ENCODE data around the gene DYNC1I1.

Gene DYNC1I1

DNA sequence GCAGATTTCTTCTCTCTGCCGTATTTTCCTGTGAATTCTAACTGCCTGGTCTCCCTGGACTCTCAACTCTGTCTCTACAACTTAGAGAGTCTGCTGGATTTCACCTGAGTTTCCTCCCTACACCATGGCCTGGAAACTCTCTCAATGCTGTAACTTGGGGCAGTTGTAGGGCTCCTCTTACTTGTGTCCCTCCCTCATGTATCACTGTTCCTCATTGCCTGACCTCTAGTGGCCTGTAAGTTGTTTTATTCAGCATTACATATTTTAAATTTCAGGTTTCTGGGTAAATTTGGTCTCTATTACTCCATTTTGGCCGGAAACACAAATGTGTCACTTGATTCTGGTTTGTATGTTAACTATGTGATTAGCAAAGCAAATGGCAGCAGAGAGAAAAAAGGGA is 70.9 kb downstream of the DYNC1I1 start:
- no peak overlapping the region for H3K4me3 ChIP-seq
- H3K27ac ChIP-seq: no peak overlapping the region

- H3K4me3 ChIP-seq: no peak overlapping the region
- no peak overlapping the region for H3K27ac ChIP-seq
Measured at GRCh38 chr7:95845007-95845406, 72.7 kb downstream of the DYNC1I1 start.

GRCh38 chr7:95847061-95847460 is 74.7 kb downstream of the DYNC1I1 start:
- H3K4me3 ChIP-seq: no peak overlapping the region
- no peak overlapping the region for H3K27ac ChIP-seq

DNA sequence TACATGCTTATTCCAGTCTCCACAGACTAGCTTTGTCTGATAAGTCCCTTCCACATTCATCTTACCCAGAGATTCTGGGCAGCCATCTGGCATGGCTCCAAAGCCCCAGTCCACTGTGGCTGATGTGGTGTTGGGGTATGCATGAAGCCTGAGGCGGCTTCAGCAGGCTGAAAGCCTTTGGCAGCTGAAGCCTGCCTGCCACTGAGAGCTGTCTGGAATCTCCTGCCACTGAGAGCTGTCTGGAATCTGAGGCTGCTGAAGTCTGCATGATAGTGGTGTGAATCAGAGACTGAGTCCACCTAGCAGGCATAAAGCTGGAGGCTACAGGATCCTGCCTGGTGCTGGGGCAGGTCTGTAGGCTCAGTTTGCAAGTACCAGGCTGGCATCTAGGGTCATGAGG is 87.1 kb downstream of the DYNC1I1 start:
- Histone ChIP-seq H3K4me3 (no peak overlapping the region), H3K27ac (no peak overlapping the region)

GRCh38 chr7:95861041-95861440 is 88.7 kb downstream of the DYNC1I1 start:
- Histone ChIP-seq H3K4me3 (no peak overlapping the region), H3K27ac (no peak overlapping the region)

- no peak overlapping the region for H3K27ac ChIP-seq
- H3K4me3 ChIP-seq: no peak overlapping the region
Measured at GRCh38 chr7:95863623-95864022, 91.3 kb downstream of the DYNC1I1 start.

DNA sequence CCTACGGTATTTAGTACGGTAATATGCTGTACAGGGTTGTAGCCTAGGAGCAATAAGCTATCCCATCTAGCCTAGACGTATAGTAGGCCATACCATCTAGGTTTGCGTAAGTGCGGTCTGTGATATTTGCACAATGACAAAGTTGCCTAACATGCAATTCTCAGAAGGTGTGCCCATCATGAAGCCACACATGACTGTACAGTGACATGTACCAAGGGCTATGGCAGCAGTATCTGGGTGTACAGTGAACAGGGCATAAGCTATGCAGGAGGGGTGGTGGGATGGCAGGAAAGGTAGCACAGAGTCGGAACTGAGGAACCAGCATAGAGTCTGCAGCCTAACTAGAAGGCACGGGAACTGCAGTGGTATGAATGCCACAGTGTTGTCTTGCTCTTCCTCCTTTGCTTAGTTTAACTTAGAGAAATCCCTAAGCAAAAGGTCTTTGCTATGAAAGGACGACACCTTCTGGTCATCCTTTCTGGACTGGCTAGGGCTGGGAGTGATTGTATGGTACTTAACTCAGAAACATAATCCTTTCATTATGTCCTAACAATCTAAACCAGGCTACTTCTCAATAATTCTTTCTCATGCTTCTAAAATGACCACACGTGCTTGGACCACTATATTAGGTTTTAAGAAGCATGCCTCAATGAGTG is 93.5 kb downstream of the DYNC1I1 start:
- no peak overlapping the region for H3K27ac ChIP-seq

GRCh38 chr7:95867309-95867708 is 95.0 kb downstream of the DYNC1I1 start:
- no peak overlapping the region for H3K27ac ChIP-seq
- no peak overlapping the region for H3K4me3 ChIP-seq

More for the DNA sequence above, 93.5 kb downstream of the DYNC1I1 start:
- H3K4me3 ChIP-seq: no peak overlapping the region

DNA sequence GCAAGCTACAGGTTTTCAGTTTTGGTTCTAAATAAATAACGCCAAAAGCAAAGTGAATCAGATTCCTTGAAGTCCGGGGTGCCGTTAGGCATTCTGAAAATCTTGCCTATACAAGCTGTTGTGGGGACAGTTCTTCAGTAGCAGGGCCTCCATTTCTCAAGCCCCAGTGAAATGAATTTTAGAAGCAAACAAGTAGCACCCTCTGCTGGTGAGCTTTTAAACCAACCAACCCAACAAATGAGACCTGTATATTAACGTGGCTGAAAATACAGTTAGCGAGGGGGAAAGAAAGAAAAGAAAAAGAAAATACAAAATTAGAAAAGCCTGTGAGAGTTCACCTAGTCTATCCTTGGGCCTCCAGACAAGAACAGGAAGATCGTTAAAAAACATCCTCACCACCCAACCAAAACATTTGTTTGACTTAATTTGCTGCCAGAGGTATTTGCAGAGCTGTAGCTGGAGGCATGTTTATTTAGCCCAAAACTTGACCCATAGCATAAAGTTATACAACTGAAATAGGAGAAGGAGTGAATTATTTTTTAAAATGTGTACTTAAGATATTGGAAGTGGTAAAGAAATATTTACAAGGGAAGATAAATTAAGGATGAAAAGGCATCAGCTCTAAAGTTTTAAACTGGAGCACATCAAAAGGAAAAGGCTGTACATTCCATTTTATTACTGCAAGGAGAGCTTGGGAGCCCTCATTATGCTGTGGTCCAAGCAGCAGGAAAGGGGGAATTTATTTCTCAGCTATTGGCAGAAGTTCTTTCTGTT is 98.9 kb downstream of the DYNC1I1 start:
- H3K27ac ChIP-seq: no peak overlapping the region
- no peak overlapping the region for H3K4me3 ChIP-seq

DNA sequence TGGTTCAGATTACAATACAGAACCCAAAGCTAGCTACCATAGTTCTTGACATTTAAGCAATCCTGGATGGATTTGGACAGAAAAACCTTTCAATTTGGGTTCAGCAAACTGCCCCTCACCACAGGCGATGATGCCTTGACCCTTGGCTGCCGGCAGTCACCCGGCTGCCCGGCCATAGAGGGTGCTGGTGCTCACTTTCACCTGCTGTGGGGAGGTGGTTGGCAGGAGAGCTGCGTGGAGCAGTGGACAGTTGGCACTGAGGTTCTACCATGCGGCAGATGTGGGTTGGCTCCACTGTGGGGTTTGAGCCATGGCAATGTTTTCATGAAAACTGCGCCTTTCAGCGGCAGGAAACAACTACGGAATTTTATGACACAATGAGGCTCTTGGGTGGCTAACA is 99.5 kb downstream of the DYNC1I1 start:
- H3K27ac ChIP-seq: no peak overlapping the region
- no peak overlapping the region for H3K4me3 ChIP-seq

DNA sequence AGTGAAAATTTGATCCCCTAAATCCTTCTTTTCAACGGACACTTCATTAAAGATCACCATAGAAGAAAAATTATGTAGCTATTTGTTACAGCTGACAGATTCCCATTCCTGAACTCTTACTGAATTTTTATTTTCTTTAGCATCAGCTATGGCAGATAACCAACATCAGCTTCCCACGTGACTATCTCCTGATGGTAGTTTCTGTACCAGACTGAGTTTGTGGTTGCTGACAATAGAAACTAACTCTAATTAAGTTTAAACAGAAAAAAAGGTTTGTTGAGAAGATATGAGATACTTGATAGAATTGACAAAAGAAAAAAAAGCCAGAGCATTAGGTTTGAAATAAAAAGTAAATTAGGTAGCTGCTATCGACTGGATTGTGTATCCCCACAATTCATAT is 101.8 kb downstream of the DYNC1I1 start:
- Histone ChIP-seq H3K27ac (no peak overlapping the region), H3K4me3 (no peak overlapping the region)

DNA sequence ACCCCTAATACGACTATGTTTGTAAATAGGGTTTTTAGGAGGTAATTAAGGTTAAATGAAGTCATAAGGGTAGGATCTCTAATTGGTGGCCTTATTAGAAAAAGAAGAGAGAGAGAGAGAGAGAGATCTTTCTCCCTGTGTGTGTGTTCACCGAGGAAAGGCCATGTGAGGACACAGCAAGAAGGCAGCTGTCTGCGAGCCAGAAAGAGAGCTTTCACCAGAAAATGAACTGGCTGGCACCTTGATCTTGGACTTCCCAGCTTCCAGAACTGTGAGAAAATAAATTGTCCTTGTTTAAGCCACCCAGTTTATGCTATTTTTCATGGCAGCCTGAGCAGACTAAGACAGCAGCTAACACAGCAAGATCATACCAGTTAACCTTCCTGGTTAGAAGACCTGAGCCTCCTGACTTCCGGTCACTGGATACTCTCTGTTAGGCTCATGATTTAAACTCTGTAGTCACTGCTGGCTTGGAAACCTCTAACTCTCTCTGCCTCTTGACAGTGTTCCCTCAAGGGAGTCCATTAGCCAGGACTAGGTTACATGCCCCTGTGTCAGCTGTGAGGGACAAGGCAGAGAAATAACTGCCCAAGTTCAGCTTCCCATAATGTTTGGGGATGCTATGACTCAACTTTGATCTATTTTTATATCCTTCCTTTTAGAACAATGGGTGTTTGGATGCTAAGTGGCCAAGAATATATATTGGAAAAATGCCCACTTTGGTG is 102.3 kb downstream of the DYNC1I1 start:
- no peak overlapping the region for H3K4me3 ChIP-seq
- H3K27ac ChIP-seq: no peak overlapping the region

- Histone ChIP-seq H3K4me3 (no peak overlapping the region), H3K27ac (no peak overlapping the region)
Measured at GRCh38 chr7:95875519-95875918, 103.2 kb downstream of the DYNC1I1 start.

DNA sequence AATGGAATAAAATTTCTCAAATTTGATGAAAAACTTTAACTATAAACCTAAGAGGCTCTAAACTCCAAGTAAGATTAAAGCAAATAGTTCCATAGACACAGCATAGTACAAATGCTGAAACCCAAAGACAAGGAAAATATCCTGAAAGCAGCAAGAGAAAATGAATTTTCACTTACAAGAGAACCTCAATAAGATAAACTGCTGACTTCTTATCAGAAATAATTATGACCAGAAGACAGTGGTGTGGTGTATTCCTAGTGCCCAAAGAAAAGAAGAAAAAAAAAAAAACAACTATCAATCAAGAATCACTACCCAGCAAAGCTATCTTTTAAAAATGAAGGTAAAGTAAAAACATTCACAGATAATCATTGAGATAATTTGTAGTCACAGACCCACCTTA is 106.3 kb downstream of the DYNC1I1 start:
- Histone ChIP-seq H3K4me3 (no peak overlapping the region), H3K27ac (no peak overlapping the region)

- H3K27ac ChIP-seq: no peak overlapping the region
- H3K4me3 ChIP-seq: no peak overlapping the region
Measured at GRCh38 chr7:95881597-95881996, 109.2 kb downstream of the DYNC1I1 start.

- no peak overlapping the region for H3K4me3 ChIP-seq
- H3K27ac ChIP-seq: no peak overlapping the region
Measured at GRCh38 chr7:95883217-95883616, 110.9 kb downstream of the DYNC1I1 start.

- Histone ChIP-seq H3K27ac (no peak overlapping the region), H3K4me3 (no peak overlapping the region)
Measured at GRCh38 chr7:95886501-95887090, 114.2 kb downstream of the DYNC1I1 start.

- no peak overlapping the region for H3K4me3 ChIP-seq
- no peak overlapping the region for H3K27ac ChIP-seq
Measured at GRCh38 chr7:95893484-95893883, 121.1 kb downstream of the DYNC1I1 start.

DNA sequence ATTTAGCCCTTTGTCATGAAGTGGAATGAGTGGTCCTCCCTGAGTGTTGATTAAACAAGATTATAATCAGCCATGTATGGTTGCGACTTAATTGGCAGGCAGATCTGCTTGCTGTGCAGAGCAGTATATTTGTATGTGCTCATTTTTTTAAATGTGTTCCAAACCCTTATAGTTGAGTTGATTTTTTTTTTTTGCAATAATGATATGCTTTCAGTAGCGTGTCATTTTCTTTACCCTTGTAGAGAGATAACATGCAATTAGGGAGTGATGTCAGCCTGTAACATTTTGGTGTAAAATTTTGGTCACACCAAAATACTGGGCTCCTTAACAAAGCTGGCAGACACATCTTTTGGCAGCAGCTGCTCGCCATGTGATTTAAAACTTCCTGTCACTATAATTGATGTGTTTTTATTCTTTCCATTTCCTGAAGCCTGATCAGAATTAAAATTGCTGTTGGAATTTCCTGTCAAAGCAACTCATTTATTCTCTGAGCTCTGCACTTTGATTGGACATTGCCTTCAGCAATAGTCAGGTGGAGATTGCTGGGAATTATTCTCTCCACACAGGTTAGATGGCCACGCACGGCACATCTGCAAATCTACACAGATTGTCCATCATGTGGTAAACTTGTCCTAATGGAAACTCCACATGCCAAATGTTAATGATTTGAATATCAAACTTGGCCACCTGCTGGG is 125.3 kb downstream of the DYNC1I1 start:
- no peak overlapping the region for H3K4me3 ChIP-seq
- H3K27ac ChIP-seq: no peak overlapping the region

- no peak overlapping the region for H3K4me3 ChIP-seq
- H3K27ac ChIP-seq: no peak overlapping the region
Measured at GRCh38 chr7:95899919-95900513, 127.7 kb downstream of the DYNC1I1 start.

Data from skin epidermis (tissue), 12 donors.